IMR-90 (cell line): ENCODE measurements around the gene VOPP1. TPM values are rescaled to one million over a fixed set of nuclear protein-coding genes. Genes with fewer than 3 reads are reported as not detected.

ENCODE experiments used
- ATAC-seq: fragments of 200-7000 bp; cut with Tn5 transposase; 2 replicates; pipeline ENCODE4 v1.9.1; 2020; ENCODE audit warnings: low read depth, mild to moderate bottlenecking, moderate library complexity
- BruUV-seq: library from RNA; stranded (reverse); fragments of 400-500 nt; replicated peaks from 2 replicates; lab custom pipeline; 2021; lab: Mats Ljungman, UMichigan
- CTCF ChIA-PET: fragments of 300-600 bp; formaldehyde crosslinking; extraction: SDS; loops from one replicate; lab custom pipeline; 2021; ENCODE audit warnings: antibody characterized with exemption; lab: Yijun Ruan, JAX
- POLR2A ChIA-PET: fragments of 300-600 bp; sonication (Branson Sonifier 250); formaldehyde crosslinking; loops from one replicate; lab custom pipeline; 2022; ENCODE audit warnings: antibody characterized with exemption; ENCODE audit not compliant: unreplicated experiment; lab: Charles Lee
- DNase-seq: peaks from one replicate; pipeline ENCODE4 v3.0.0; 2013
- H2AFZ ChIP-seq: replicated peaks from 2 replicates; pipeline ENCODE3; 2013; ENCODE audit warnings: low read length, mild to moderate bottlenecking; ENCODE audit not compliant: poor library complexity
- H2AK5ac ChIP-seq: 2 replicates; pipeline ENCODE4 v1.6.1; 2013; ENCODE audit warnings: low read depth, low read length, inconsistent platforms
- H2AK9ac ChIP-seq: replicated peaks from 2 replicates; pipeline ENCODE3; 2013; ENCODE audit warnings: mild to moderate bottlenecking, low read depth, low read length, moderate library complexity; ENCODE audit not compliant: poor library complexity
- H2BK120ac ChIP-seq: 2 replicates; pipeline ENCODE4 v1.6.1; 2013; ENCODE audit warnings: low read depth, low read length, inconsistent platforms
- H2BK15ac ChIP-seq: 3 replicates; pipeline ENCODE4 v1.6.1; 2013; ENCODE audit warnings: low read depth, low read length, inconsistent platforms
- H2BK20ac ChIP-seq: 2 replicates; pipeline ENCODE4 v1.6.1; 2013; ENCODE audit warnings: low read depth, mild to moderate bottlenecking, inconsistent platforms, low read length, moderate library complexity
- H2BK5ac ChIP-seq: 2 replicates; pipeline ENCODE4 v1.6.1; 2013; ENCODE audit warnings: mild to moderate bottlenecking, low read depth, low read length, inconsistent platforms; ENCODE audit not compliant: poor library complexity, severe bottlenecking
- H3K14ac ChIP-seq: replicated peaks from 2 replicates; pipeline ENCODE4 v1.6.1; 2013; ENCODE audit warnings: low read depth, low read length, inconsistent platforms
- H3K18ac ChIP-seq: 2 replicates; pipeline ENCODE4 v1.6.1; 2013; ENCODE audit warnings: low read depth, low read length, control low read depth
- H3K23ac ChIP-seq: 2 replicates; pipeline ENCODE4 v1.6.1; 2013; ENCODE audit warnings: low read depth, low read length, inconsistent platforms
- H3K27ac ChIP-seq: 2 replicates; pipeline ENCODE4 v1.5.1; 2013; ENCODE audit warnings: mild to moderate bottlenecking, control low read depth, low read length; ENCODE audit not compliant: insufficient read depth
- H3K27me3 ChIP-seq: 2 replicates; pipeline ENCODE4 v1.6.1; 2013; ENCODE audit warnings: low read length; ENCODE audit not compliant: control insufficient read depth, insufficient read depth
- H3K36me3 ChIP-seq: 2 replicates; pipeline ENCODE4 v1.6.1; 2013; ENCODE audit warnings: low read length, mixed read lengths; ENCODE audit not compliant: control insufficient read depth, insufficient read depth
- H3K4ac ChIP-seq: 2 replicates; pipeline ENCODE4 v1.6.1; 2013; ENCODE audit warnings: low read depth, low read length, inconsistent platforms
- H3K4me1 ChIP-seq: 2 replicates; pipeline ENCODE4 v1.6.1; 2013; ENCODE audit warnings: low read length, mixed read lengths; ENCODE audit not compliant: control insufficient read depth, insufficient read depth
- H3K4me2 ChIP-seq: 2 replicates; pipeline ENCODE4 v1.6.1; 2013; ENCODE audit warnings: low read depth, mild to moderate bottlenecking, control low read depth, low read length, moderate library complexity
- H3K4me3 ChIP-seq: 2 replicates; pipeline ENCODE4 v1.5.1; 2013; ENCODE audit warnings: low read depth, mild to moderate bottlenecking, control low read depth, low read length, moderate library complexity; ENCODE audit not compliant: insufficient read depth
- H3K56ac ChIP-seq: 2 replicates; pipeline ENCODE4 v1.6.1; 2013; ENCODE audit warnings: low read length, inconsistent platforms; ENCODE audit not compliant: insufficient read depth; ENCODE audit errors: extremely low read depth
- H3K79me1 ChIP-seq, 2 experiments: 2 replicates each; pipeline ENCODE4 v1.6.1; 2013; ENCODE audit warnings: low read length in 2 of 2, inconsistent platforms in 1 of 2, low read depth in 1 of 2
- H3K9ac ChIP-seq: 2 replicates; pipeline ENCODE4 v1.6.1; 2013; ENCODE audit warnings: low read depth, low read length, control low read depth
- H3K9me1 ChIP-seq: 2 replicates; pipeline ENCODE4 v1.6.1; 2013; ENCODE audit warnings: low read length, inconsistent platforms; ENCODE audit not compliant: insufficient read depth
- H3K9me3 ChIP-seq: 2 replicates; pipeline ENCODE4 v1.6.1; 2013; ENCODE audit warnings: low read length; ENCODE audit not compliant: control insufficient read depth, insufficient read depth
- H4K20me1 ChIP-seq: 2 replicates; pipeline ENCODE4 v1.6.1; 2013; ENCODE audit warnings: low read length, inconsistent platforms; ENCODE audit not compliant: insufficient read depth
- H4K5ac ChIP-seq: 2 replicates; pipeline ENCODE4 v1.6.1; 2013; ENCODE audit warnings: mild to moderate bottlenecking, low read depth, low read length, control low read depth
- H4K8ac ChIP-seq, 2 experiments: 2 replicates each; pipeline ENCODE4 v1.6.1; 2013; ENCODE audit warnings: low read depth in 2 of 2, low read length in 2 of 2, control low read depth in 1 of 2, inconsistent platforms in 1 of 2
- H4K91ac ChIP-seq: 2 replicates; pipeline ENCODE4 v1.6.1; 2013; ENCODE audit warnings: low read depth, low read length, inconsistent platforms; ENCODE audit not compliant: insufficient read depth
- BHLHE40 ChIP-seq: fragments of 150-350 bp; IDR thresholded peaks from 2 replicates; pipeline ENCODE4 v1.6.1; 2016; ENCODE audit warnings: mild to moderate bottlenecking, low read depth, low read length
- CEBPB ChIP-seq: IDR thresholded peaks from 2 replicates; pipeline ENCODE4 v1.6.1; 2012; ENCODE audit warnings: low read depth, low read length, improper control_type of control experiment
- CHD1 ChIP-seq: IDR thresholded peaks from 2 replicates; pipeline ENCODE4 v1.6.1; 2012; ENCODE audit warnings: low read depth, low read length, improper control_type of control experiment
- FOS ChIP-seq: fragments of 150-350 bp; IDR thresholded peaks from 2 replicates; pipeline ENCODE4 v1.6.1; 2016; ENCODE audit warnings: low read depth, low read length
- MAFK ChIP-seq: IDR thresholded peaks from 2 replicates; pipeline ENCODE4 v1.6.1; 2012; ENCODE audit warnings: low read depth, low read length, improper control_type of control experiment
- MAZ ChIP-seq: IDR thresholded peaks from 2 replicates; pipeline ENCODE4 v1.6.1; 2012; ENCODE audit warnings: low read depth, mild to moderate bottlenecking, low read length, improper control_type of control experiment, moderate library complexity, borderline replicate concordance
- NFE2L2 ChIP-seq: fragments of 150-350 bp; IDR thresholded peaks from 2 replicates; pipeline ENCODE4 v1.6.1; 2016; ENCODE audit warnings: low read depth, mild to moderate bottlenecking, low read length
- POLR2A ChIP-seq: IDR thresholded peaks from 2 replicates; pipeline ENCODE4 v1.6.1; 2012; ENCODE audit warnings: mild to moderate bottlenecking, low read depth, low read length
- RAD21 ChIP-seq: IDR thresholded peaks from 2 replicates; pipeline ENCODE4 v1.6.1; 2012; ENCODE audit warnings: low read length, improper control_type of control experiment
- RCOR1 ChIP-seq: IDR thresholded peaks from 2 replicates; pipeline ENCODE4 v1.6.1; 2012; ENCODE audit warnings: mild to moderate bottlenecking, low read length, improper control_type of control experiment; ENCODE audit not compliant: insufficient replicate concordance
- RFX5 ChIP-seq: IDR thresholded peaks from 2 replicates; pipeline ENCODE4 v1.8.0; 2012; ENCODE audit warnings: low read depth, mild to moderate bottlenecking, low read length, moderate library complexity
- SMC3 ChIP-seq: fragments of 150-350 bp; IDR thresholded peaks from 2 replicates; pipeline ENCODE4 v1.6.1; 2016; ENCODE audit warnings: low read depth, mild to moderate bottlenecking, antibody characterized with exemption, low read length, moderate library complexity
- WGBS, 2 experiments: methylation state at CpG; one replicate each; pipeline versions ENCODE4 v1.1.5 to v1.1.7; 2013; ENCODE audit warnings: missing lambda C conversion rate in 2 of 2; ENCODE audit not compliant: insufficient read length in 1 of 2; ENCODE audit errors: extremely low coverage in 2 of 2; 5-methylcytosine and 5-hydroxymethylcytosine counted together
- dilution Hi-C: fragments of 300-500 bp; cut with HindIII; formaldehyde crosslinking; loops from one replicate; pipeline ENCODE4 v1.14.3; 2018; ENCODE audit warnings: low sequenced_read_pairs; ENCODE audit not compliant: unreplicated experiment
- in situ Hi-C: fragments of 300-500 bp; cut with MboI; formaldehyde crosslinking; loops from 3 replicates; pipeline ENCODE4 v1.14.3; 2019; ENCODE audit warnings: low sequenced_read_pairs, inconsistent platforms, mixed read lengths
- intact Hi-C: fragments of 100-400 bp; cut with micrococcal nuclease; formaldehyde crosslinking; loops from 2 replicates; pipeline ENCODE4 v1.10.0; 2022
- polyA plus RNA-seq, 3 experiments: library from polyadenylated mRNA; depleted of rRNA; stranded (reverse); fragments of >200 nt; gene quantifications; 2 replicates each; pipeline ENCODE4 v1.2.3, GENCODE V29; 2012; ENCODE audit warnings: low replicate concordance in 1 of 3
- total RNA-seq: library from RNA; depleted of rRNA; stranded (reverse); fragments of >200 nt; gene quantifications from 2 replicates; pipeline ENCODE4 v1.2.3, GENCODE V29; 2012
- TF ChIP-seq, protein P1 (sequence below): fragments of 150-350 bp; IDR thresholded peaks from 2 replicates; pipeline ENCODE4 v1.6.1; 2017; ENCODE audit warnings: mild to moderate bottlenecking, antibody characterized with exemption, low read length, low read depth
- TF ChIP-seq, protein P2 (sequence below): conservative IDR thresholded peaks from 2 replicates; pipeline ENCODE4 v1.5.1; 2012; ENCODE audit warnings: mild to moderate bottlenecking, low read depth, low read length, improper control_type of control experiment

Gene VOPP1
- total and polyA plus RNA-seq, 2 of the 4 experiments (the other 2 are of a cell fraction): 60.2 to 94.5 TPM

DNA sequence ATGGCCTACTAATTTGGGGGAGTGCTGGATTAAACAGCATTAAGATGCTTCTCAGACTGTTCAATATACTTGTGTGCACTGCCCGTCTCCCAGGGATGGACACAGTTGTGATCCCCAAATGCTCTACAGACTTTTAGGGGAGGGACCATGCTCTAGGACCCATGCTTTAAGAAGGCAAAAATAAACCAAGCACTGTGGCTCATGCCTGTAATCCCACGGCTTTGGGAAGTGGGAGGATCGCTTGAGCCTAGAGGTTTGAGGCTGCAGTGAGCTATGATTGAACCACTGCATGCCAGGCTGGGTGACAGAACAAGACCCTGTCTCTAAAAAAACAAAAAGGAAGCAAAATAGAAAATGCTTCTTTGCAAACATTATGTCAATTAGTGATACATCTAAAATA lies 102.6 kb downstream of the VOPP1 start:
- intact Hi-C loops: no loop called here
- CTCF ChIA-PET: no interaction called here

More for the DNA sequence above, 102.6 kb downstream of the VOPP1 start:
- DNase-seq (no peak), ATAC-seq (no peak)
- Histone ChIP-seq H2BK20ac (no peak overlapping the region), H4K8ac (no peak overlapping the region), H3K23ac (0 out of 2 replicates have a peak overlapping the region, but pooled peaks have one; percentile 2), H3K4me2 (no peak overlapping the region), H3K18ac (no peak overlapping the region), H3K27ac (no peak overlapping the region), H3K14ac (no peak overlapping the region), H2AK5ac (no peak overlapping the region), H2AFZ (no peak overlapping the region), H3K36me3 (peaks cover 17% of the 10 kb centered on the region), H3K56ac (no peak overlapping the region), H3K9ac (no peak overlapping the region), H3K4me1 (peaks cover 4% of the 10 kb centered on the region), H3K79me1 (peaks cover 19 to 29% of the 10 kb centered on the region in 2 experiments; a peak in 3 of 4 replicates), H4K91ac (no peak overlapping the region), H3K4ac (no peak overlapping the region), H2BK5ac (no peak overlapping the region), H2AK9ac (no peak overlapping the region), H4K20me1 (peaks cover 6% of the 10 kb centered on the region), H3K9me3 (no peaks in the 10 kb centered on the region), H2BK120ac (no peak overlapping the region), H4K5ac (no peak overlapping the region), H2BK15ac (no peak overlapping the region), H3K9me1 (peaks cover 2% of the 10 kb centered on the region), H3K4me3 (no peak overlapping the region), H3K27me3 (no peaks in the 10 kb centered on the region)
- BruUV-seq: no TSS peak
- no CpG with 5 or more reads among the region's 3 CpGs for WGBS, 2 experiments
- in situ Hi-C loops: no loop called here
- POLR2A ChIA-PET: no interaction called here
- no peak for TF ChIP-seq RAD21
- no peak for TF ChIP-seq POLR2A
- TF ChIP-seq, protein P1, sequence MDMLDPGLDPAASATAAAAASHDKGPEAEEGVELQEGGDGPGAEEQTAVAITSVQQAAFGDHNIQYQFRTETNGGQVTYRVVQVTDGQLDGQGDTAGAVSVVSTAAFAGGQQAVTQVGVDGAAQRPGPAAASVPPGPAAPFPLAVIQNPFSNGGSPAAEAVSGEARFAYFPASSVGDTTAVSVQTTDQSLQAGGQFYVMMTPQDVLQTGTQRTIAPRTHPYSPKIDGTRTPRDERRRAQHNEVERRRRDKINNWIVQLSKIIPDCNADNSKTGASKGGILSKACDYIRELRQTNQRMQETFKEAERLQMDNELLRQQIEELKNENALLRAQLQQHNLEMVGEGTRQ: no peak
- TF ChIP-seq RCOR1: no peak
- TF ChIP-seq MAZ: no peak
- TF ChIP-seq SMC3: no peak
- no peak for TF ChIP-seq FOS
- TF ChIP-seq, protein P2, sequence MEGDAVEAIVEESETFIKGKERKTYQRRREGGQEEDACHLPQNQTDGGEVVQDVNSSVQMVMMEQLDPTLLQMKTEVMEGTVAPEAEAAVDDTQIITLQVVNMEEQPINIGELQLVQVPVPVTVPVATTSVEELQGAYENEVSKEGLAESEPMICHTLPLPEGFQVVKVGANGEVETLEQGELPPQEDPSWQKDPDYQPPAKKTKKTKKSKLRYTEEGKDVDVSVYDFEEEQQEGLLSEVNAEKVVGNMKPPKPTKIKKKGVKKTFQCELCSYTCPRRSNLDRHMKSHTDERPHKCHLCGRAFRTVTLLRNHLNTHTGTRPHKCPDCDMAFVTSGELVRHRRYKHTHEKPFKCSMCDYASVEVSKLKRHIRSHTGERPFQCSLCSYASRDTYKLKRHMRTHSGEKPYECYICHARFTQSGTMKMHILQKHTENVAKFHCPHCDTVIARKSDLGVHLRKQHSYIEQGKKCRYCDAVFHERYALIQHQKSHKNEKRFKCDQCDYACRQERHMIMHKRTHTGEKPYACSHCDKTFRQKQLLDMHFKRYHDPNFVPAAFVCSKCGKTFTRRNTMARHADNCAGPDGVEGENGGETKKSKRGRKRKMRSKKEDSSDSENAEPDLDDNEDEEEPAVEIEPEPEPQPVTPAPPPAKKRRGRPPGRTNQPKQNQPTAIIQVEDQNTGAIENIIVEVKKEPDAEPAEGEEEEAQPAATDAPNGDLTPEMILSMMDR: no peak
- TF ChIP-seq CHD1: no peak
- no peak for TF ChIP-seq MAFK
- no peak for TF ChIP-seq BHLHE40
- TF ChIP-seq CEBPB: no peak
- no peak for TF ChIP-seq NFE2L2
- no peak for TF ChIP-seq RFX5
- dilution Hi-C loops: no loop called here
